ENCODE data around the gene VCP.

- no peak for TF ChIP-seq CTCF (IDR thresholded peaks at IDR 0.05; ENCODE audit: low read depth, low read length)
- no peak for TF ChIP-seq POLR2A (IDR thresholded peaks at IDR 0.05; ENCODE audit: extremely low read depth, insufficient read length)
- no peak for TF ChIP-seq MAX (IDR thresholded peaks at IDR 0.05; ENCODE audit: low read depth, low read length)
Measured at GRCh38 chr9:35116539-35116897, 44.1 kb upstream of the VCP start.

All from NB4 (cell line).